GM19395 (cell line): ENCODE results near the gene ARPP21.

Experiments used
- ATAC-seq: cut with Tn5 transposase; IDR thresholded peaks from one replicate; pipeline ENCODE4 v1.9.1; 2021; ENCODE audit warnings: mild to moderate bottlenecking, moderate library complexity; ENCODE audit not compliant: unreplicated experiment

Gene ARPP21

DNA sequence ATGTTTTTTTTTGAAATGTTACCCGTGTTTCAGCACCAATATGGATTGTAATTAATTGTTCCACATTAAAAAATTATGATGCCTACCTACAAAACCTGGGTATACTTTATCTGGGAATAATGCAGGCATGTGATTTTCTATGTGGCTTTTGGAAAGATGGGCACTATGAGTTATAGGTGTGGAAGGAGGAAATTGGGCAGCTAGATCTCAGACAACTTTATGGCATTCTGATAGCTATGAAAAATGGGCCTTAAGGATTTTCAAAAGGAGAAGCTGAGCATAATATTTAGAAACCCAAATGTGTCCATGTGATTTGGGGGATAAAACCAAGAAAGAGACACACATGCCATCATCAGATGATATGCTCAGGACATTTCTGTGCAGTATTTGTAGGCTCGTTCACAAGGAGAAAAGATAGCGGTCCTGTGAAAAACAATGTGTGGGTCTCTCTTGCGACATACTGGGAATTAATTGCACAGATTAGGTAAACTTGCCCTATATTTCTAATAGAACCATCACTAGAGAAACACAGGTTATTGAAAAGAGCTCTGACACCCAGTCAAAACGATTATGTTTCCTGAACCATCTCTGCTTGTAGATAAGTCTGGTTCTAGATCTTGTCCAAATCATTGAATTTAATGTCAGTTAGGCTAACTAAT is 35.3 kb downstream of the ARPP21 start:
- ATAC-seq: no peak

DNA sequence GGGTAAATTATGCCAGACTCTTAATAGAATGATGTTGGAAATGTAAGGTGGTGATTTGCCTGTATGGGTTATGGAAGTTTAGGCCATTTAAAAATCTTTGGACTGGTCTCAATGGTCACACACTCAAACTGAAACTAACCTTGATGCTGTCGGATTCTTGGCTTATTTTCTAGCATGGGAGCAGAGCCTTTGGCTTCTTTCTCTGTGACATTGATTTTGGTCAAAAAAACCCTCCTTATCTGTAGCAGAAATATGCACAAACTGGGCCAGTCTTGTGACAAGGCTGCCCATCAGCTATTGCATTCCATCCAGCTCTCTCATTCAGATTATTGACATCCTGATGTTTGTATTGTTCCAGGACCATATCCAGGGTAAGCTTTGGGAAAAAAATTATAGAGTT is 35.9 kb downstream of the ARPP21 start:
- no peak for ATAC-seq

DNA sequence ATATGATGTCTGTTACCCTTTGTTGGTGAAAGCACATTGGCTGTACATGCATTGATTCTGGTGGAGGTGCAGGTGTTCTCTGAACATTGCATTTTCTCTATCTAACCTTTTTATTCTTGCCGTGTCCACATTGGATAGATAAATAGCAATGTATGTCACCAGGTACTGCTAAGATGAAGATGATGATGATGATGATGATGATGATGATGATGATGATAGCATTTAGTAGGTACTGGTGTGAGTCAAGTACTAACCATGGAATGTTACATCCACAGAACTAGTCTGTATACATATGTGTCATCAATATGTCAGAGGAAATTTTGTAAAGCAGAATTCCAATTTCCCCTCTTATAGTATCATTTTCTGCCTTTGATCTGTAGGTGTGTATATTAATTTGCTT is 36.3 kb downstream of the ARPP21 start:
- no peak for ATAC-seq

DNA sequence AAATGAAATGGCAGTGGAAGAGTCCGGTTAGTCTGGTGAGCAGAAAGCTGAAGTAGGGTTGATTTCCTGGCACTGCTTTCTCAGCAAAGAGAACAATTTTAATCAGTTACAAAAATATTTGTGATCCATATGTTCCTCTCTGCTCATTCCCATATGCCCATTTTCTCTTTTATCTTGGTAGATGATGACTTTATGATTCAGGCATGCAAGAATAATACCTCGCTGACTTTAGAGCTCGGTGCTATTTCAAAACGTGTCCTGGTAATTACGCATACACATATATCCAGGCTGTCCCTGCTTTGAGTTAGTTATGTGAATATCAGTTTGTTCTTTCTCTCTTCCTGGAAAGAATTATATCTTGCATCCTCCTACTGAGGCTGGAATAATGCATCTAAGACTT is 38.5 kb downstream of the ARPP21 start:
- ATAC-seq: no peak

GRCh38 chr3:35678643-35679161 is 39.4 kb downstream of the ARPP21 start:
- no peak for ATAC-seq

DNA sequence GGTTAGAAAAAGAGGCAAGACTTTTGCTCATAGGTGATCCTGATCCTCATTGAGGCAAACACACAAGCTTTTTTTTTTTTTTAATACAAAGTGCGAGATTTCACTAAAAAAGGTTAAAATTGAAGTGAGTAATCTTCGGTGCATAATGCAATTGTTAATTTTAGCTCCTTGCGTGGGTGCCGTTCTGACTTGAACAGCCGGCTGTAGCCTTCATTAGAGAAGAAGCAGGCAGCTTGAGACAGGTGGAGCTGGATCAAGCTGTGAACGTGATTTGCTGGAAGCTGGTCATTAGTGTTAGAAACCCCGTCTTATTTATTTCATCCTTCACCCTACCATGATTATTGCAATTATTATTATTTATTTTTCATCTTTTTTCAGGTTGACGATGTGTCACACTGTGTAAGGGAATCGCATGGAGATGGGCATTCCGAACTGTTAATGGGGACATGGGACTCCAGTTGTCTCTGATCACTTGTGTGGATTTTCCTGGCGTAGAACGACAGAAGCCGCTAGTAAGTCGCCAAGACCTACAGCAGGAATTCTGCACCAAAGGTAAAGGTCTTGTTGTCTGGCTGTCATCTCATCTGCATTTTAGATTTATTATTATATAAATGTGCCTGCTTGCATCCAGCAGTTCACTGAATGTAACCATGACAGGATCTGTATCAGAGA is 40.2 kb downstream of the ARPP21 start:
- ATAC-seq: no peak

DNA sequence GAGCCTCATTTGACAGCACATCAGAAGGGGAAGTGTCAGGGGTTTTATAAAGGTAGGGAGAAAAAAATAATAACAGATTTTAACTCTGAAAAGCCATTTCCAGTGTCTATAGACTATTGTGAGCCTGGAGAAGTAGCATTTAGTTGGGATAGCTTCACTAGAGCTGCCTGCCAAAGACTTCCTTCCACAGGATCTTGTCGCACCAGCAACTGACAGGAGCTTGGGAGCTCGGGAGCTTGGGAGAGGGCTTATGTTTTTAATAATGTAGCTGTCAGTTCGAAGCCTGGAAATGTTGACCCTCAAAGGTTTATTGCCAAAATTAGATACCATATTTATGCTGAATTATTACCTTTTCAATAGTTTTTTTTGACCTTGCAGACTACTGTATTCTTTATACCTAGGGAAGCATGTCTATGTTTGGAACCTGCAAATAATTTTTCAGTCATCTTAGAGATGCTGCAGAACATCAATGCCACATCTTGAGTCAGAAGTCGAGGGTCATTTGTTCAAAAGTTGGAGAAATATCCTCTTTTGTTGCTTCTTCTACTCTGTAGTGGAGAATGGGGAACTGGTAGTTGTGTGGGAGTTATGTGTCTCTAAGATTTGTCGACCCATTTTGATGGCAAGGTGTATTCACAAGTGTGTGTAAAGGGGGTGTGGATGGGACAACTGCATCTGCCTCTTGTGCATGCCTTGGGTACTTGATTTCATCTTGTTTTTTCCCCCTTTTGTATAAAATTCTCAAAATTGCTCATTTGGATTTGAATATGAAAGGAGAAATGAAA is 41.7 kb downstream of the ARPP21 start:
- no peak for ATAC-seq

DNA sequence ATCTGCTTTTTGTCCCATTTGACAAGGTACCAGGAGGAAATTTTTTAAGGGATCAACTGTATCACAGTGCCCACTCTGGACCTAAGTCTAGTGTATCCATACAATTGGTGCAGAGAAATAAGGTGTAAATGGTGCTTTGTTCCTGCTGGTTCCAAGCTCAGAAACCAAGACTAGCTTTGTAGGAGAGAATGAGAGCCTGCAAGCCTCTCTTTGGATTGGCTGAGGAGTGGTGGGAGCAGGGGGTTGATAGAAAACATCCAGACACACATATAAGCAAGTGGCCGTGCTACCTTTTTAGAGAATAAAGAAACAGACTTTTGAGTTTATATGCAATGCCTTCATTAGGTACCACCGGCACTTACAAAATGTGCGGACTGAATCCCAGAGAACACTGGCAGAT is 45.8 kb downstream of the ARPP21 start:
- no peak for ATAC-seq

GRCh38 chr3:35688826-35689225 is 49.5 kb downstream of the ARPP21 start:
- ATAC-seq: no peak

DNA sequence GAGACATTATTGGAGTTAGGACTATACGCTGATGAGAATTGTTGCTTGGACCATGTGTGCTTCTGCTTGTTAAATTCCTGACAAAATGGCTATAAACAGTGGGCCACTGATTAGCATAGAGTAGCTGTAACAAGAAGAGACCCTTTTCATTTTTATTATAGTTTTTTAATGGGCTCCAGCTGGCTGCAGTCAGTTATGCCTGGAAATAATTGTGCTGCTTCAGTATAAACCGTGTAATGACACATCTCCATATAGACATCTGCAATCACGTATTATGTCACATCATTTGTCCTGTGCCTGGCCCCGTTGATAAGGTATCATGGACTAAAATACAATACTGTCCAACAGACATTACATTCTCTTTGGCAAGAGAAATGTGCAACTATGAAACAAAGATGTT is 50.9 kb downstream of the ARPP21 start:
- no peak for ATAC-seq

DNA sequence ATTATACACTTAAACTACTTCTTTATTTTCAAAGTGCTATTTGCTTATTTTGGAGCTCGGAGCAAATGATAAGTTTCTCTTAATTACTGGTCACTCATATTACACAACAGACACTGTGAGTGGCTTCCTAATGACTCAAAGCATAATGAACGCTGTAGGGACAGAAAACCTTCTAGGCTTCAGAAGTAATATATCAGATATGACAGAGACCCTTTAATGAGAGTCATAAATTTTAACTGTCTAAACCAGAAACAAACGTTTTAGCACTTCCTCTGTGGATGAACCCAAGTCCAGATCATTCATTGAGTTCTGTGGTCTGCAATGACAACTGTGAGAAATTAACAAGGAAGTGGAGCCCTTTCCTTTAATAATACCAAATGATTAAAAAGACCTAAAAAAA is 66.6 kb downstream of the ARPP21 start:
- ATAC-seq: no peak

- ATAC-seq: no peak
Measured at GRCh38 chr3:35707904-35708303, 68.6 kb downstream of the ARPP21 start.

DNA sequence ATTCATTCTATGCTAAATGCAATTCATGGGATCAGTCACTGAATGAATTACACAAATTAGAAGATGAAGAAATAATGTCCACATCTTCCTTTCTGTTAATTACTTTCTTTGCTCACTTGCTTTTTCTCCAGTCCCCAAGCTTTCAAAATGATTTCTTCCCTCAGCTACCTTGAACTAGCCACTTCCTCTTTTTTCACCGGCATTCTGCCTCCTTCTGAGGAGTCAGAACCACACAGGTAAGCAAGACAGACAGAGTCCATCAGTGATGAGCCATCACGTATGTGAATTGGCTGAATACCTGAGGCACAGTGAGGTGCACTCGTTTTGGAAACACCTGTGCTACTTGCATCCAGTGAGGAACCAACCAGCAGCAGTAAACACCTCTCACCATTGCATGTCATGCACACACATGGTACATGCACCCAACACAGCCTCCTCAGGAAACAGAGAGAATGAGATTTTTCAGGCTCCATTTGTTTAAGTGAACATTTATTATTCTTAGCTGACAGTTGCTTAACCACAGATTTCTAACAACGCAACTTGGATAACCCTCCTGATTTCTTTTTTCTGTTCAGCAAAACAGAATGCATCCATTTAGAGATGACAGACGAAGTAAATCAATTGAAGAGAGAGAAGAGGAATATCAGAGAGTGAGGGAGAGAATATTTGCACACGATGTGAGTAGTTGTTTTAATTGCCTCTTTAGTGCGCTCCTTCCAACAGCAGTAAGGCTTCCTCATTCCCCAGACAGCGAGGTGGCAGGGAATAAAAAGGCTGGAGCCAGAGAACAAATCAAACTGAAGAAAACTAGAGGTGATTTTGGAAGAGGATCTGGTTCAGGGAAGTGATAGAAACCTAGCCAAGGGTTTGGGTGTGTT is 69.3 kb downstream of the ARPP21 start:
- ATAC-seq: no peak

GRCh38 chr3:35709691-35710090 is 70.4 kb downstream of the ARPP21 start:
- ATAC-seq: no peak

- no peak for ATAC-seq
Measured at GRCh38 chr3:35710554-35710953, 71.2 kb downstream of the ARPP21 start.

DNA sequence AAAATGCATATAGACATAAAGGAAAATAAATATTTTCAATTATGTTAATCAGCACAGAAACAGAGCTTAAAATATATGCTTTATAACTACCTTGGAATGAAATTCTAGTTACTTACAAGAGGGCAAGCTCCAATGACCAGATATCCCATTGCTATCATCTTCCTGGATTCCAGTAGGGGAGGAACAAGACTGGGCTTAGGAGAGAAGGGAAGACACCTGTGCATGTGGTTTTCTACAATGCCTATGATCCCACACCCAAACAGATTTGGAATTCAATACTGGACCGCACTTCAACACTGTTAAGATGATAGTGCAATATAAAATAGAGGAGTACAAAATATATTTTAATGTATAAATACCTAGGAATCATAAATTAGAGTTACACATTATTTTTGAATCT is 79.6 kb downstream of the ARPP21 start:
- no peak for ATAC-seq

GRCh38 chr3:35721628-35722027 is 82.3 kb downstream of the ARPP21 start:
- no peak for ATAC-seq

DNA sequence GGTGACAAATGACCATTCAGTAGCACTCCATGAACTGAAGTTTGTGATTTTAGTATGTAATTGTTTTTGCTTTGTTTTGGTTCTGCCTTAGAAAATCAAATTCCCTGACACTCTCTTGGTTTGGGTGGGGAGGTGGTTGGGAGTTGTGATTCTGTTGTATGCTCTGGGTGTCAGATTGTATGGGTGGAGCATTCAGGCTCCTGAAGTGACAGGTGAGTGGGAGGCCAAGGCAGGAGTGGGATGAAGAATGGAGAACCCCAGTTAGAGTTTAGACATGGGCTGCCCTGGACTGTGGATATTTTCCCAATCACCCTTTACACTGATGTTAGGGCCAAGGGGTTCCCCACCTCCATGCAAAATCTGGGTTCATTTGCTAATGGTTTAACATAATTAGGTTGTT is 83.6 kb downstream of the ARPP21 start:
- ATAC-seq: no peak

DNA sequence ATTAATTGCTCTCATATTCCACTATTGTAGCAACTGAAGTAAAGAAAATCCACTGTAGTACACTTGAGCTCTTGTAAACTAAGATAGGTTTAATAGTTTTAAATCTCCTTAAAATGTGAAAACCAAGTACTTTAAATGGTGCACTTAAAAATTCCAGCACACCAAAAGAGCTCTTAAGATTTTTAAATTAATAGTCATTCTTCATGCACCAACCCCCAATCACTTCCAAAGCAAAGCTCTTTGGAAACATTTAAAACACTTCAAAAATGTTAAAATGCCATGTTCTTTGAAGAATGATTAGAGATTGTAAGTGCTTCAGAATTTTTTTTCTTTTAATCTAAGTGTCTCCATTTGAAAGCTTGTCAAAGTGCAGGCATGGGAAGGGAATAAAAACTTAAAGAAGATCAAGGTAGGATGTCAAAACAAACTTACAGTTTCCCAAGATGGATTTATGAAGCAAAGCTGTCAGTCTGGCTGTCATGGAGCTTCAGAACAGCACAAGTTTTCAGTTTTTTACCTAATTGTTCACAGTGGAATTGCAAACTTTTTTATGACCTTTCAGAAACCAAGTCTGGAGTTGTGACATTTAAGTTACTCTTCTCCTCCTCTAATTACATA is 84.3 kb downstream of the ARPP21 start:
- ATAC-seq: no peak

GRCh38 chr3:35724106-35724505 is 84.8 kb downstream of the ARPP21 start:
- ATAC-seq: no peak
